Fibroblast of the aortic adventitia (primary cell): ENCODE results near the gene GRIP1. TPM values are rescaled to one million over a fixed set of nuclear protein-coding genes. Genes with fewer than 3 reads are reported as not detected.

Experiments used
- DNase-seq: peaks from one replicate; pipeline ENCODE4 v3.0.0-alpha.2; 2010; ENCODE audit warnings: low read depth
- H3K4me3 ChIP-seq: 2 replicates; pipeline ENCODE4 v1.5.1; 2011; ENCODE audit warnings: low read depth, mild to moderate bottlenecking, control low read depth, low read length, moderate library complexity
- total RNA-seq: library from RNA; depleted of rRNA; stranded (reverse); fragments of >200 nt; gene quantifications from 2 replicates; pipeline ENCODE4 v1.2.3, GENCODE V29; 2012; ENCODE audit warnings: low replicate concordance
- TF ChIP-seq, protein P1 (sequence below): IDR thresholded peaks from 2 replicates; pipeline ENCODE4 v1.5.1; 2011; ENCODE audit warnings: mild to moderate bottlenecking, low read length, control low read depth, inconsistent platforms; ENCODE audit not compliant: insufficient read depth

The GRIP1 gene
- total RNA-seq, 1 donor = 0.90 TPM

DNA sequence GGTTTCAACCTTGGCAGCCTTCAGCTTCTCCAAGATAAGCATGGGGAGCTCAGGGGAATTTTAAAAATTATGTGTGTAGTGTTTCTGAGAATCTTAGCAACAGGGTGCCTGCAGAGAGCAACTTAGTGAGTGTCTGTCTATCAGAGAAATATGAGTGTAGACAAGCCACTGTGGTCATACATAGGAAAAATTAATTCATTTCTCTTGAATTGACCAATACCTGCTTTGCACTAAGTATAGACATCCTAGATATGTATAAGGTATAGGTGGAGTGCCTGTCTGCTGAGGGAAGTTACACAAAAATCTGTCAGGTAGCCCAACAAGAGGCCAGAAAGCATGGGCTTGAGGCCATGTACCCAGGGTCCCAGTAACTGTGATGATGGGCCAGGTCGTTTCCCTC lies 355.9 kb downstream of the GRIP1 start:
- H3K4me3 ChIP-seq = no peak overlapping the region
- TF ChIP-seq, protein P1, sequence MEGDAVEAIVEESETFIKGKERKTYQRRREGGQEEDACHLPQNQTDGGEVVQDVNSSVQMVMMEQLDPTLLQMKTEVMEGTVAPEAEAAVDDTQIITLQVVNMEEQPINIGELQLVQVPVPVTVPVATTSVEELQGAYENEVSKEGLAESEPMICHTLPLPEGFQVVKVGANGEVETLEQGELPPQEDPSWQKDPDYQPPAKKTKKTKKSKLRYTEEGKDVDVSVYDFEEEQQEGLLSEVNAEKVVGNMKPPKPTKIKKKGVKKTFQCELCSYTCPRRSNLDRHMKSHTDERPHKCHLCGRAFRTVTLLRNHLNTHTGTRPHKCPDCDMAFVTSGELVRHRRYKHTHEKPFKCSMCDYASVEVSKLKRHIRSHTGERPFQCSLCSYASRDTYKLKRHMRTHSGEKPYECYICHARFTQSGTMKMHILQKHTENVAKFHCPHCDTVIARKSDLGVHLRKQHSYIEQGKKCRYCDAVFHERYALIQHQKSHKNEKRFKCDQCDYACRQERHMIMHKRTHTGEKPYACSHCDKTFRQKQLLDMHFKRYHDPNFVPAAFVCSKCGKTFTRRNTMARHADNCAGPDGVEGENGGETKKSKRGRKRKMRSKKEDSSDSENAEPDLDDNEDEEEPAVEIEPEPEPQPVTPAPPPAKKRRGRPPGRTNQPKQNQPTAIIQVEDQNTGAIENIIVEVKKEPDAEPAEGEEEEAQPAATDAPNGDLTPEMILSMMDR = no peak
- no peak for DNase-seq

DNA sequence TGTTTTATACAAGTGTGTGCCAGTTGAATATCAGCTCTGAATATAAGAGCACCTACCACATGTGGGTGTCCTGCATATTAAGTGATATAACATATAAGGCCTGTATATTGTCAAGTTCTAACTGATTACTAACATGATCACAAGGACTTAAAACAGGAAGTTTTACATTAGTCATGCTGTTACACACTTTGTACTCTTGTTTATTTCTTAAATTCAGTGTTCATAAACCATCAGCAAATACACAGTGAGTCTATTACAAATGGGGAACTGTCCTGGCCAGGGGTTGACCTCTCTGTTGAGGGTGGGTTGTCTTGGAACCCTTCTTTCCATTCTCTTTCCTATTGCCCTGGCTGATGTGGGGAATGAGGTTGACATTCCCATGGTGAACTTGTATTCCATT lies 357.4 kb downstream of the GRIP1 start:
- TF ChIP-seq, protein P1 = no peak
- H3K4me3 ChIP-seq = no peak overlapping the region
- DNase-seq = no peak

DNA sequence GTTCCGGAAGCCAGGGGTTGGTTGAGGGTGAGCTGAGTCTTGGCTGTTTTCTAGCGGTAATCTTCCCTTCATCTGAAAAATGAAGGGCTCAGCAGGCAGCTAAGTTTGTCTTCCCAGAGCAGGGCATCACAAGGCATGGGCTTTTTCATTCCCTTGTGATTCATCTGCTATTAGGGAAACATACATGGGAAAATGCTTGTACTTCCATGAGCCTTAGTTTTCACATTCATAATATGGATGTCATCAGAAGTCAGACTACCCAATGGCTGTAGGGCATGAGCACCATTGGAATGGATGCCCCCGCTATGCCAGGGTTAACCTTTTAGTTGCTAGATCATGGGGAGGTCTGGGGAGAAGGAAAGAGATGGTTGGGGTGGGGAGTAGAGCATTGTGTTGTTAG lies 357.9 kb downstream of the GRIP1 start:
- TF ChIP-seq, protein P1 = no peak
- no peak for DNase-seq
- H3K4me3 ChIP-seq = no peak overlapping the region

- H3K4me3 ChIP-seq = no peak overlapping the region
- TF ChIP-seq, protein P1 = no peak
- no peak for DNase-seq
These were observed 359.5 kb downstream of the GRIP1 start for GRCh38 chr12:66319266-66319954.

GRCh38 chr12:66314278-66314677 lies 364.6 kb downstream of the GRIP1 start:
- DNase-seq = no peak
- TF ChIP-seq, protein P1 = no peak
- no peak overlapping the region for H3K4me3 ChIP-seq

DNA sequence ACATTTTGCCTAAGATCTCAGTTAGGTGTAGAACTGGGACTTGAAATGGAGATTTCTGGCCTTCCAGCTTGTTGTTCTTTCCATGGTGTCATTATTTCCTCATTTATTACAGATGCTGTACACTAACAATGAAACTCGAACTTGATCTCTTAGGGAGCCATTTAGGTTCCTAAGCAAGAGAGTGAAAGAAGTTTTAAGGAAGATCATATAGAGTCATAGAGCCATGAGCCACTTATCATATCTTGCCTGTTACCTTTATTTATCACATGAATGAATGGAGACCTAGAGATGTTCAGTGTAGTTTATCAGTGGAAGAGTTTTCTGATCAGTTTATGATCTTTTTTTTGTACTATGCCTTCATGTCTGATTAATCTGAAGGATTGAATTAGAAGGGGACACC lies 366.7 kb downstream of the GRIP1 start:
- TF ChIP-seq, protein P1 = no peak
- H3K4me3 ChIP-seq = no peak overlapping the region
- no peak for DNase-seq

DNA sequence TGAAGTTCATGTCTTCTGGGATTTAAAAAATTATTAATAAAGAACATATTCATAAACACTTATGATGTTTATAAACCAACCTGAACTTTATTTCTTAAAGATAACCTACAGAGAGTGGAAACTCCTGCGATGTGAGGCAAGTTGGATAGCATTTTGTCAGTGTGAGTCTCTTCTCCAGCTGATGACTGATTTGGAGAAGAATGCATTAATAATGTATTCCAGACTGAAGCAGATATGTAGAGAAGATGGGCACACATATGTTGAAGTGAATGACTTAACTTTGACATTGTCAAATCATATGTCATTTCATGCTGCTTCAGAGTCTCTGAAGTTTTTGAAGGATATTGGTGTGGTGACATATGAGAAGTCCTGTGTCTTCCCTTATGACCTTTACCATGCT lies 369.3 kb downstream of the GRIP1 start:
- TF ChIP-seq, protein P1 = no peak
- no peak overlapping the region for H3K4me3 ChIP-seq
- no peak for DNase-seq
